Epidermal melanocyte (primary cell): Measurements from ENCODE around the gene LMNTD2.

Experiments used
- DNase-seq: peaks from one replicate; pipeline ENCODE4 v3.0.0; 2011; ENCODE audit warnings: low spot score; ENCODE audit not compliant: insufficient read length

The LMNTD2 gene

GRCh38 chr11:535519-536454, 24.8 kb downstream of the LMNTD2 start, which contains the start of gene HRAS:
TSS of gene HRAS (minus strand) at chr11:535576.
- peak; percentile 100 for DNase-seq

GRCh38 chr11:535210-535518, 25.4 kb downstream of the LMNTD2 start:
- no peak for DNase-seq

GRCh38 chr11:534396-535209, 25.9 kb downstream of the LMNTD2 start:
- no peak for DNase-seq

- DNase-seq = no peak
Measured at GRCh38 chr11:533586-534395, 26.7 kb downstream of the LMNTD2 start.

GRCh38 chr11:532986-533585, 27.5 kb downstream of the LMNTD2 start:
- DNase-seq = no peak

GRCh38 chr11:532527-532985, 28.0 kb downstream of the LMNTD2 start:
- no peak for DNase-seq

- peak; percentile 3 for DNase-seq
Measured at GRCh38 chr11:531919-532526, 28.5 kb downstream of the LMNTD2 start.

GRCh38 chr11:530960-531831, 29.3 kb downstream of the LMNTD2 start:
- peak; percentile 8 for DNase-seq

GRCh38 chr11:529728-530411, 30.7 kb downstream of the LMNTD2 start:
- DNase-seq = peak; percentile 9

GRCh38 chr11:528815-529727, 31.5 kb downstream of the LMNTD2 start:
- DNase-seq = peak; percentile 16

GRCh38 chr11:528166-528814, 32.2 kb downstream of the LMNTD2 start:
- peak; percentile 11 for DNase-seq

GRCh38 chr11:526192-526591, 34.3 kb downstream of the LMNTD2 start:
- peak; percentile 1 for DNase-seq

- peak; percentile 33 for DNase-seq
Measured at GRCh38 chr11:521177-521688, 39.3 kb downstream of the LMNTD2 start.

- no peak for DNase-seq
Measured at GRCh38 chr11:520428-521176, 39.9 kb downstream of the LMNTD2 start.

- DNase-seq = peak; percentile 90
Measured at GRCh38 chr11:518463-519202, 41.9 kb downstream of the LMNTD2 start.
